ENCODE data around the gene KPNA2.

GRCh38 chr17:68085771-68086381 is 50.3 kb downstream of the KPNA2 start:
- no peak for TF ChIP-seq CTCF (IDR thresholded peaks at IDR 0.05)
- TF ChIP-seq POLR2A (IDR thresholded peaks at IDR 0.05): no peak

Measured in testis (tissue), 2 donors.